NCI-H1048 (cell line): ENCODE data around the gene SEPTIN6.
"Not testable (repeated sequence)": the region's sequence is repeated elsewhere in the genome, so short reads cannot be mapped to it uniquely, and the experiment has no call there.

Experiments used
- DNase-seq: peaks from one replicate; lab custom pipeline; 2025; lab: John Stamatoyannopoulos, UW

Gene SEPTIN6

GRCh38 chrX:119690921-119691716, 1.8 kb downstream of the SEPTIN6 start:
- DNase-seq = no peak

DNA sequence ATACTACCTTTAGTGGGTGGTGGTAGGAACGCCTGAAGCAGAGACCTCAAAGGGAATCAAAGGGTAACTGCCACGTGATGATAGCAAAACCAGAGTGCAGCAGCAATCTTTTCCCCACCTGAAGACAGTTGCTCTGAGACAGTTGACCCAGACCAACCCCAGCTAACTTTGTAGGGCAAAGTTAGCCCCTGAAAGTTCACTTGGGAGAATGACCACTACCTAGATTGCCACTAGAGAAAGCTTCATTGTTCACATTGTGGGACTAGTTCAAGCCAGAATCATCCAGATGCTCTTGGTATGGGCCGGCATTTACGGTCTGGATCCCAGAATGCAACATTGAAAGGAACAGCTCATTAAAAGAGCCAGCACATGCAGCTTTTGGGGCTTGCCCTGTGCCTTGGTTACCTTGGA, 4.1 kb downstream of the SEPTIN6 start:
- DNase-seq = no peak

GRCh38 chrX:119687661-119688413, 5.1 kb downstream of the SEPTIN6 start:
- DNase-seq = no peak

- no peak for DNase-seq
These were observed 6.8 kb downstream of the SEPTIN6 start for GRCh38 chrX:119686087-119686691.

- DNase-seq = no peak
These were observed 7.5 kb downstream of the SEPTIN6 start for GRCh38 chrX:119685225-119686066.

GRCh38 chrX:119684916-119685224, 8.1 kb downstream of the SEPTIN6 start:
- no peak for DNase-seq

DNA sequence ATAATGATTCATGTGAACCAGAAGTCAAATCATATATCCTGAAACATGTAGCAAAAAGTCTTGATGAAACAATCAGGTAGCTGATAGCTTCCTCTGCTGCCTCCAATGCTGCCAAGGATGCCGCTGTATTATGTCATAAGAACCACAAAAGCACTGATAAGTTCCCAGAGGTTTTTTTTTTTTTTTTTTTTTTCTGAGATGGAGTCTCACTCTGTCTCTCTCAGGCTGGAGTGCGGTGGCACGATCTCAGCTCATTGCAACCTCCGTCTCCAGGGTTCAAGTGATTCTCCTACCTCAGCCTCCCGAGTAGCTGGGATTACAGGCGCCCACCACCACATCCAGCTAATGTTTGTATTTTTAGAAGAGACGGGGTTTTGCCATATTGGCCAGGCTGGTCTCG, 8.7 kb downstream of the SEPTIN6 start:
- not testable (repeated sequence) for DNase-seq

DNA sequence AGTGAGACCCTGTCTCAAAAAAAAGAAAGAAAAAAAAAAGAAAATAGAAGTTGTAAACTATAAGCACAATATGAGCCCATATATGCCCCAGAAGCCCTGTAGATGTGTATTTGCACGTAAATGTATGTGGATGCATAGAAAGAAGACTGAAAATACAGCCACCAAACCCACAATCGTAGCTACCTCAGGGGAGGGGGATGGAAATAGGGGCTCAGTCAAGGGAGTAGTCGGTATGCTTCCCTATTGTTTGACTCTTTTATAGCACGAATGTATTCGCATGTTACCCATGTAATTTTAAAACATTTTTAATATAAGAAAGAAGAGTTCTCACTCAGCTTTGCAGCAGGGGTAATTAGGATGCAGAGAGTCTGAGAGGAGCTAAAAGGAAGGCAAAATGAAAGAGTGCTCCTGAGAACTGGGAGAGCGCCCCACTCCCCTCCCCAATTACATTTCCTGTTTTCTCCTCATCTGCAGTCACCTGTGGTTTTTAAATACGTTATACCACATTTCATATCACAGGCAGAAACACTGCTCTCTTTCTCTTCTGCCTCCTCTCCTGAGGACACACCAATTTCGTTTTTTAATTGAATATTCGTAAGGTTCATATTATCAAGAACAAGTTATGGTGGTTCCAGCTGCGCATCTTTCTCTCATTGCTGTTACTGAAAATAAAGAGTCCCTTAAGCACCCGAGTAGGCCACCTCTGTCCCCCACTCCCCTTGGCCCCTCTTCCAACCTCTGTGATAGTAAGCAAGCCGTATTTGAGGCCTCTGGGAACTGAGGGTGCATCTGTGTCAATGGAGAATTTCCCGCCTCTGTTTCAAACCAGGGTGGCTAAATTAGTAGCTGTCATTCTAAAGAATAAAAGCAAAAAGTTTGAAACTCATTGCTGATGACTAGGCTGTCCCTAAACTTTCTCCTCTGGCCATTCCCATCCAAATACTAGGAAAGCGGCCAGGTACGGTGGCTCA, 10.7 kb downstream of the SEPTIN6 start:
- no peak for DNase-seq

DNA sequence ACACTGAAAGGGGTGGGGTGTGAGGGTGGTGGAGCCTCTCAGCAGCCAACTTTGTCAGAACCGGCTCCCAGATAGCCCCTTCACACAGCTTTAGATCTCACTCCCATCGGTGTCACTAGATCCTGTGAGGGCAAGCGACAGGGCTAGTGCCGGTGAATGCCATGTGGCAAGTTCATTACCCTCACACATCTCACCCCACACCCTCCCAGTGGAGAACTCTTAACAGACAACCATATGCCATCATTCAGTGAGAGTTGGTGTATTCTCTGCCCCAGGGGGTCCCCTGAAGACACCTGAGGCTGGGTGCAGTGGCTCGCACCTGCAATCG, 15.3 kb downstream of the SEPTIN6 start:
- no peak for DNase-seq

DNA sequence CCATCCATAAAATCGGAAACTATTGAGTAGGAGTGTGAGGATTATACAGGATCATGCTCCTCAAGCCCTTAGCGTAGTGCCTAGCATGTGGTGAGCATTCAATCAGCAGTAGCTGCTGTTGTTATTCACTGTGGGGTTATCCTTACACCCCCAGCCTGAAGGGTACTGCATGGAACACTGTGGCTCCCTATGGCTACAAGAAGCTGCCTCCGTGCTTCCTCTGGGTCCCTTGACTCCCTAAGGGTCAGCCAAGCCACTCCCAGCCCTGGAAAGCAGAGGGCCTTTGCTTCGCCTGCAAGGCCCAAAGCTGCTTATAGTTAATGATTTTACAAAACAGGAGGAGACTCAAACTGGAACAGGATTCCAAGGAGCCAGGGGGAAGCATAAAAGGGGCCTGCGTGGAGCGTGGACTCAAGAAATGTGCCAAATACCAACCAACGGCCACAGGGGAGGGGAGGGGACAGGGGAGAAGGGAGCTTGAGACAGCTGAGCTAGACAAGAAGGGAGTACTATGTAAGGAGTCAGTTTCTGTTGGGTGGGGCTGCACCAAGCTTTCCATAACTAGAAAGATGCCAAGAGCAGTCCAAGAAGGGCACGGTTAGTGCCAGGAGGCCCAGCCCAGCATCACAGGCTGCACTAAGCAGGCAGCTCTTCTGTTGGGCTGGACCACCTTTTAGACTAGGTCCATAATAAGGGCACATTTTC, 15.9 kb downstream of the SEPTIN6 start:
- no peak for DNase-seq

DNA sequence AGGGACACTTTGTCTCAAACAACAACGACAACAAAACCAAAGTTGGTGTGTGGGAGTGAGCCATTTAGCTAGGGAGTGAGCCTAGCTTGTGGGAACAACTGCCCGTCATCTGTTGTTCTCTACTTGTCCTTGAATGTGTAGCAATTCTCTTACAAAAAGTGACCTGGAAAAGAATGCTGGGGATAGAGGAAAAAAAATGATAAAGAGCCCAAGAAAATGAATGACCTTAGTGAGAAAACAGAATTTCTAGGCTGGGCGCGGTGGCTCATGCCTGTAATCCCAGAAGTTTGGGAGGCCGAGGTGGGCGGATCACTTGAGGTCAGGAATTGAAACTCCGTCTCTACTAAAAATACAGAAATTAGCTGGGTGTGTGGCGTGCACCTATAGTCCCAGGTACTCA, 19.6 kb downstream of the SEPTIN6 start:
- DNase-seq = no peak

DNA sequence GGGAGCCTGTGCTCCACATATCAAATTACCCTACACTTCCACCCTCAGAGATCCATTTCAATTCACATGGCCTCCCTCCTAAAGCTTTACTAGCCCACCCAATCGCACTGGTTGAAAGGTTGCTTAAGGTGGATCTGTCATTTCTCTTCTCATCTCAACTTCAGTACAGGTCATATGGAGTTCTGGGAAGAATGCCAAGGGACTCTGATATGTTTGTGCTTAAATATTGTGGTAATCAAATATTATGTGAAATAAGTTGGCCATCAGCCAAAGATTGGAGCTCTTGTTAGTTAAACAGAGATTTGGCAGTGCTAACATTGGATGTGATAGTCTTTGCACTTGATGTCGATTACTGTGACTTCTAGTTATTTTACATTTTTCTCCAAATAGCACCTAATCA, 20.5 kb downstream of the SEPTIN6 start:
- DNase-seq = peak; percentile 27

- DNase-seq = no peak
These were observed 23.4 kb downstream of the SEPTIN6 start for GRCh38 chrX:119669424-119670037.

- DNase-seq = no peak
These were observed 25.7 kb downstream of the SEPTIN6 start for GRCh38 chrX:119667111-119667878.

GRCh38 chrX:119664877-119665276, 28.1 kb downstream of the SEPTIN6 start:
- not testable (repeated sequence) for DNase-seq

- no peak for DNase-seq
These were observed 31.5 kb downstream of the SEPTIN6 start for GRCh38 chrX:119661486-119661885.

DNA sequence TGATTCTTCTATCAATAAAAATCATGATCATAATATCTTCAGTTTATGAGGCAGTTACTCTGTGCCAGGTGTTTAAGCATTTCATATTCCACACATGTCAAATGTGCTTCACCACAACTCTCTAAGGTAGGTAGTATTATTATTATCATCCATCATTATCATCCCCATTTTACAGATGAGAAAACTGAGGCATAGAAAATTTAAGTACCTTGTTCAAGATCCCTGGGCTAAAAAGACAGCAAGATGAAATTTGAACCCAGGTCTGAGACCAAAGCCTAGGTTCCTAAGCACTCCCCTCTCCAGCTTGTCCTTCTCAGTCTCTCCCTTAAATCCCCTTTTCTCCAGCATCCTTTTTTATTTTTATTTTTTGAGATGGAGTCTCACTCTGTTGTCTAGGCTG, 33.4 kb downstream of the SEPTIN6 start:
- no peak for DNase-seq

DNA sequence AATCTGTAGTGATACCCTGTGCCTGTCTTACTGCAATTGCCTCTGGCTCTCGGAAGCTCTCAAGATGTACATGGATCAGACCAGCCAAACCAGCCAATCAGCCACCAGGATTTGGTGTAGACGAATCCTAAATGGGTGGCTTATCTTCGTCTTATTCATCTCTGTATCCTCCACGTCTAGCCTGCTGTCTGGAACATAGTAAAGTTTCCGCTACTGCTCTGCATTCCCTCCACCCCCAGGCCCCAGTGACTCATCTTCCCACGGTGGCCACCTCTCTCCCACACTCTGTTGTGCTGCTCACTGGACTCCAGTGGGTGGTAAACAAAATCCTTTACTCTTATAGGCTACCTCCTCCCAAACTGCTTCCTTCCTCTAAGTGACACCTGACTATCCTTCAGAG, 37.8 kb downstream of the SEPTIN6 start:
- no peak for DNase-seq

DNA sequence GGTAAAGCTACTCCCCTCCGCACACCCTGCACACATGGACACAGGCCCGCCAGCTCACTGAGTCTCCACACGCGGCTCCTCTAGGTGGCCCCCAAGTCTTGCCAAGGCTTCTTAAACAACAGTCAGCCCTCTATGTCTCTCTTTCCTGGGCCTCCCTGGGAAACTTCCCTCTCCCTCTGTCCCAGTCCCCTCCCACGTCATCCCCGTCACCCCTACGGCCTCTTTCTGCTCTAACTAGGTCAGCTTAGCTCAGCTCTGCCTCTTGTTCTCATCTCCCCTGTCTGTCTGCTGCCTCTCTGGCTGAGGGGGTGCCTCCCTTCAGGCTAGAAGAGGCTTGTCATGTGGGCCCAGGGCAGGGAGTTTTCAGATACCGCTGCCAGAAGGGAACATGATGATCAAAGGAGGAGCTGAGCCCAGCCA, 38.8 kb downstream of the SEPTIN6 start:
- no peak for DNase-seq
